ENCODE measurements around the gene HOMER2. TPM values are rescaled to one million over a fixed set of nuclear protein-coding genes. Genes with fewer than 3 reads are reported as not detected.

HOMER2 gene
- total RNA-seq, 1 donor from 2014 or later: 16.4 TPM

DNA sequence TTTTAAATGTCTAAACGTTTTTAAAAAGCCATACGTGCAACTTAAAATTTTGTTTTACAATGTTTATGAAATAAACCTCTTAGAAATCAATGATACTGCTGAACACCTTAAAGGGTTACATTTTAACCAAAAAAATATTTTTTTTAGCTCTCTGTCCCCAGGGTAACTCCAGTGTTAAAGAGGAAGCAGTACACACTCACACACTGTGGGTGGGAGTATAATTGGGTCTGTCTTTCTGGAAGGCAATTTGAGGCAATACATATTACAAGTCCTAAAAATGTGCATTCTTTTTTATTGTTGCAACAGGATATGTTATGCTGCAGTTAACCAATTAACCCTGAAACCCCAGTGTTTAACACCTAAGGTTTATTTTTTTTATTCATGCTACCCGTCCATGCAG lies 109.0 kb downstream of the HOMER2 start:
- Histone ChIP-seq H3K4me3 (no peak overlapping the region), H3K27me3 (no peaks in the 10 kb centered on the region), H3K4me1 (no peaks in the 10 kb centered on the region), H3K27ac (no peak overlapping the region), H3K9me3 (no peaks in the 10 kb centered on the region), H3K36me3 (no peaks in the 10 kb centered on the region)
- ATAC-seq (no peak), DNase-seq (no peak)
- intact Hi-C loops (cut with DNase I): loop anchor here (5.0 kb wide), 1 partner anchor 149 kb away; no protein-coding TSS in a partner anchor
- TF ChIP-seq, protein P1, sequence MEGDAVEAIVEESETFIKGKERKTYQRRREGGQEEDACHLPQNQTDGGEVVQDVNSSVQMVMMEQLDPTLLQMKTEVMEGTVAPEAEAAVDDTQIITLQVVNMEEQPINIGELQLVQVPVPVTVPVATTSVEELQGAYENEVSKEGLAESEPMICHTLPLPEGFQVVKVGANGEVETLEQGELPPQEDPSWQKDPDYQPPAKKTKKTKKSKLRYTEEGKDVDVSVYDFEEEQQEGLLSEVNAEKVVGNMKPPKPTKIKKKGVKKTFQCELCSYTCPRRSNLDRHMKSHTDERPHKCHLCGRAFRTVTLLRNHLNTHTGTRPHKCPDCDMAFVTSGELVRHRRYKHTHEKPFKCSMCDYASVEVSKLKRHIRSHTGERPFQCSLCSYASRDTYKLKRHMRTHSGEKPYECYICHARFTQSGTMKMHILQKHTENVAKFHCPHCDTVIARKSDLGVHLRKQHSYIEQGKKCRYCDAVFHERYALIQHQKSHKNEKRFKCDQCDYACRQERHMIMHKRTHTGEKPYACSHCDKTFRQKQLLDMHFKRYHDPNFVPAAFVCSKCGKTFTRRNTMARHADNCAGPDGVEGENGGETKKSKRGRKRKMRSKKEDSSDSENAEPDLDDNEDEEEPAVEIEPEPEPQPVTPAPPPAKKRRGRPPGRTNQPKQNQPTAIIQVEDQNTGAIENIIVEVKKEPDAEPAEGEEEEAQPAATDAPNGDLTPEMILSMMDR (IDR thresholded peaks at IDR 0.05): no peak

DNA sequence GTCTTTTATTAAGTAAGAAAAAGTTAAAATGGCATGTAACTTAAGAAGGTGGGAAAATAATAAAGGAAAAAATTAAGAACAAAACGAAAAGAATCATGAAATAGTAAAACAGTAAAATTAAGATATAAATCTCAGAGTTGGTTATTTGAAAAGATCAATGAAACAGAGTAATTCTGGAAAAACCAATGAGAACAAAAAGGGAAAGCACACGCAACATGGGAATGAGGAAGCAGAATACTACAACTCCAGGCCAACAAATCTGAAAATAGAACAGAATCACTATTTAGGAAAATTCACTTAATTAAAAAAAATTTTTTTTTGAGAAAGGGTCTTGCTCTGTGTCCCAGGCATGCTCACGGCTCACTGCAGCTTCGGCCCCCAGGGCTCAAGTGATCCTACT lies 112.4 kb downstream of the HOMER2 start:
- Histone ChIP-seq H3K4me3 (no peak overlapping the region), H3K27ac (no peak overlapping the region), H3K27me3 (no peaks in the 10 kb centered on the region), H3K9me3 (no peaks in the 10 kb centered on the region), H3K4me1 (no peaks in the 10 kb centered on the region), H3K36me3 (peaks cover 26% of the 10 kb centered on the region)
- DNase-seq (no peak), ATAC-seq (no peak)
- intact Hi-C loops (cut with DNase I): loop anchor here (5.0 kb wide), 1 partner anchor 152 kb away; no protein-coding TSS in a partner anchor
- TF ChIP-seq, protein P1 (IDR thresholded peaks at IDR 0.05): no peak

DNA sequence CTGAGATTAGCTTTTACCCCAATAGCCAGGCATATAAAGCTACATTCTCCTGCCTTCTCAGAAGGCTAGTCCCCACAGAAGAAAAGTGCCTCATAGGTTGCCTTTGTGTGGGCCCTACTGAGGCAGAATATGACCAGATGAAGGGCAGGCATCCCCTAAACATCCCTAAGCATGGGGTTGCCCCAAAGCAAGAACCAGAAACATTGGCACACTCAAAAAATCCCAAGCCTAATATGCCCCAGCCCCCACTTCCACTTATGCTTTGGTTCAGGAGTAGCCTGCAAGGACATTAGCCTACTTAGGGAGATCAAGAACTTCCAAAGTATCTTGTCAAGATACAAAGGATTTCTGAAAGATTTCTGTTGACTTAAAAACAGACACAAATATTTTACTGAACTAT lies 113.4 kb downstream of the HOMER2 start:
- H3K4me3 ChIP-seq: no peak overlapping the region
- H3K9me3 ChIP-seq: no peaks in the 10 kb centered on the region
- no peak for DNase-seq
- H3K4me1 ChIP-seq: no peaks in the 10 kb centered on the region
- no peaks in the 10 kb centered on the region for H3K27me3 ChIP-seq
- intact Hi-C loops (cut with DNase I): no loop called here
- peaks cover 36% of the 10 kb centered on the region for H3K36me3 ChIP-seq
- TF ChIP-seq, protein P1 (IDR thresholded peaks at IDR 0.05): no peak
- H3K27ac ChIP-seq: no peak overlapping the region
- ATAC-seq: no peak

- ATAC-seq: no peak
- DNase-seq: no peak
Observed at GRCh38 chr15:82838096-82838735, 114.3 kb downstream of the HOMER2 start.

DNA sequence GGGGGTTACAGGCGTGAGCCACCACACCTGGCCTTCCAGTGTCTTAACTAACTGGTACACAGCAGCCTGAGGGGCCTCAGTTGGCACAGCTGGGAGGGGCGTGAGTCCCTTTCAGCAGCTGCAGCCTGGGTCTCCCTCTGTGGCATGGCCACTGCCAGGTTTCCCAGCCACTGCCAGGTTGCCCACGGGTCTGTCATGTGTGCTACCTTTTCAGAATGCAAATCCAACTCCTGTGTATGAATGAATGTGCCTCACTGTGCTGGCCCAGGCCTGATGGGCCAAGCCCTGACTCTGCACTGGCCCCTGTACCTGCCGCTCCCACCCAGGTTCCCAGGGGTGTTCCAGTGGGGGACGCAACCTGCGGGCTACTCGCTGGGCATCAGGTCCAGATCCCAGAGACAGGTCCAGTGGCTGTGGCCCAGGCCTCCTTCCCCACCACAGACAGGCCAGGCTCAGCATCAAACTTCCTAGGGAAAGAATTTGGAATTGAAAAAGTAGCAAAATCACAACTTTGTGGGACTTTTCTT lies 117.1 kb downstream of the HOMER2 start:
- H3K36me3 ChIP-seq: peaks cover 70% of the 10 kb centered on the region
- no peak overlapping the region for H3K4me3 ChIP-seq
- DNase-seq: no peak
- TF ChIP-seq, protein P1 (IDR thresholded peaks at IDR 0.05): no peak
- intact Hi-C loops (cut with DNase I): no loop called here
- H3K4me1 ChIP-seq: peaks cover 10% of the 10 kb centered on the region
- no peaks in the 10 kb centered on the region for H3K27me3 ChIP-seq
- H3K27ac ChIP-seq: no peak overlapping the region
- H3K9me3 ChIP-seq: no peaks in the 10 kb centered on the region
- no peak for ATAC-seq

More at GRCh38 chr15:82838096-82838735, 114.3 kb downstream of the HOMER2 start:
- TF ChIP-seq, protein P1 (IDR thresholded peaks at IDR 0.05): no peak
- H3K4me1 ChIP-seq: no peaks in the 10 kb centered on the region
- H3K27me3 ChIP-seq: no peaks in the 10 kb centered on the region
- no peaks in the 10 kb centered on the region for H3K9me3 ChIP-seq
- intact Hi-C loops (cut with DNase I): no loop called here
- H3K36me3 ChIP-seq: peaks cover 45% of the 10 kb centered on the region
- no peak overlapping the region for H3K27ac ChIP-seq
- H3K4me3 ChIP-seq: no peak overlapping the region

All from upper lobe of right lung (tissue), 1 donor.